ENCODE data around the gene TRIB2. TPM values are rescaled to one million over a fixed set of nuclear protein-coding genes. Genes with fewer than 3 reads are reported as not detected.

The TRIB2 gene
- polyA plus RNA-seq, 1 of the 3 experiments (the other 2 are of a cell fraction): 27.5 TPM

DNA sequence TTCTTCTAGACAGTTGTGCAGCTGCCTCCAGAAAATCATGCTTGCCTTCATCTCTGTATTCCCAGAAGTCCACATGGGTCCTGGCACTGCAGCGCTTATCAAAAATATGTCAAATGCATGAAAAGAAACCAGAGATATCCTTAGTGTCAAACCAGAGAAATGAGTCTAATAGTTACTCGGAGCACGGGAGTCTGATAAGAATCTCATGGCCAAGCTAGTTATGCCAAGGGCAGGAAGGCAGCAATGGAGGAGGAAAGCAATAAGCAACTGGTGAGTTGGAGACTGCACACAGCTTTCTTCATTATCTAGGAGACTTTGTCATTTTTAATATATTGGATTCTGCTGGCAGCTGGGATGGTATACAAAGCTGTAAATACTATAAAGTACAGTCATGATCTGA lies 38.6 kb downstream of the TRIB2 start:
- Histone ChIP-seq H3K27me3 (ENCODE audit: insufficient read depth) (no peaks in the 10 kb centered on the region), H3K36me3 (replicated peaks in 1 of 2; ENCODE audit: control insufficient read depth in 1 of 2, insufficient read depth in 2 of 2, low read length in 1 of 2) (no peaks in the 10 kb centered on the region), H4K20me1 (ENCODE audit: insufficient read depth) (no peaks in the 10 kb centered on the region), H3K4me1 (ENCODE audit: control insufficient read depth in 1 of 2, insufficient read depth in 2 of 2, low read depth in 1 of 2, low read length in 1 of 2) (peaks cover 8 to 15% of the 10 kb centered on the region in 2 experiments), H2AFZ (ENCODE audit: low read depth) (peak overlapping the region; percentile 12; the same call in 1 of the 2 replicates), H3K4me3 (ENCODE audit: low read depth in 2 of 2, low read length in 1 of 2) (no peak overlapping the region), H3F3A (replicated peaks; ENCODE audit: insufficient read depth) (no peaks in the 10 kb centered on the region), H3K9me3 (no peaks in the 10 kb centered on the region), H3K27ac (ENCODE audit: low read depth in 2 of 2, low read length in 1 of 2) (no peak overlapping the region), H3K79me2 (ENCODE audit: insufficient read depth) (no peaks in the 10 kb centered on the region), H3K4me2 (no peak overlapping the region), H3K9me2 (no peaks in the 10 kb centered on the region), H3K9ac (no peak overlapping the region)
- ChIA-PET POLR2A (interaction anchor here (0.9 to 1.0 kb wide), 2 partner anchors 14 to 19 kb away, joined by 3 read pairs; no protein-coding TSS in a partner anchor), CTCF (interaction anchor here (0.8 to 3.5 kb wide), 9 partner anchors 9 to 251 kb away, joined by 3 to 18 read pairs (median 4); partner anchors contain the start of gene TRIB2)
- WGBS (ENCODE audit: low lambda C conversion rate): 31% methylated on average over 3 of the region's 3 CpGs
- DNase-seq: no peak
- TF ChIP-seq SMC3 (IDR thresholded peaks at IDR 0.05; ENCODE audit: low read depth, low read length) (no peak), CTCF (IDR thresholded peaks at IDR 0.05) (no peak), REST (IDR thresholded peaks at IDR 0.05; ENCODE audit: low read depth, low read length) (no peak), NRF1 (IDR thresholded peaks at IDR 0.05; ENCODE audit: low read depth, low read length) (no peak), GABPA (IDR thresholded peaks at IDR 0.05; ENCODE audit: low read depth) (no peak), FOSL2 (IDR thresholded peaks at IDR 0.05; ENCODE audit: borderline replicate concordance, low read depth) (no peak), RCOR1 (IDR thresholded peaks at IDR 0.05; ENCODE audit: low read length) (0 out of 2 replicates have a peak, but pooled peaks have one; percentile 10), RAD21 (IDR thresholded peaks at IDR 0.05; ENCODE audit: low read length) (no peak), EP300 (IDR thresholded peaks at IDR 0.05; ENCODE audit: borderline replicate concordance in 1 of 2, low read depth in 1 of 2, low read length in 1 of 2) (0 out of 4 replicates have a peak, but pooled peaks of 1 of the 2 experiments have one; percentile 9), ELF1 (IDR thresholded peaks at IDR 0.05) (no peak), SIN3A (IDR thresholded peaks at IDR 0.05; ENCODE audit: borderline replicate concordance, low read depth, low read length) (no peak), RFX5 (IDR thresholded peaks at IDR 0.05; ENCODE audit: low read length) (no peak), JUND (IDR thresholded peaks at IDR 0.05) (0 out of 2 replicates have a peak, but pooled peaks have one; percentile 17), RXRA (IDR thresholded peaks at IDR 0.05; ENCODE audit: borderline replicate concordance, low read depth) (no peak), CHD2 (IDR thresholded peaks at IDR 0.05; ENCODE audit: low read length, partially characterized antibody) (no peak), IRF3 (IDR thresholded peaks at IDR 0.05; ENCODE audit: low read depth, low read length) (no peak), TAF1 (IDR thresholded peaks at IDR 0.05; ENCODE audit: borderline replicate concordance, low read depth, low read length) (no peak), POLR2AphosphoS5 (IDR thresholded peaks at IDR 0.05; ENCODE audit: low read depth, low read length) (no peak), FOXM1 (IDR thresholded peaks at IDR 0.05; ENCODE audit: low read depth) (no peak), NFIC (IDR thresholded peaks at IDR 0.05; ENCODE audit: borderline replicate concordance) (no peak; the same call in 1 of the 2 replicates), YY1 (IDR thresholded peaks at IDR 0.05; ENCODE audit: low read depth) (no peak), MXI1 (IDR thresholded peaks at IDR 0.05; ENCODE audit: low read depth, low read length) (no peak)
- TF ChIP-seq, protein P1, sequence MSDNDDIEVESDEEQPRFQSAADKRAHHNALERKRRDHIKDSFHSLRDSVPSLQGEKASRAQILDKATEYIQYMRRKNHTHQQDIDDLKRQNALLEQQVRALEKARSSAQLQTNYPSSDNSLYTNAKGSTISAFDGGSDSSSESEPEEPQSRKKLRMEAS (IDR thresholded peaks at IDR 0.05; ENCODE audit: low read depth): no peak
- TF ChIP-seq, protein P2, sequence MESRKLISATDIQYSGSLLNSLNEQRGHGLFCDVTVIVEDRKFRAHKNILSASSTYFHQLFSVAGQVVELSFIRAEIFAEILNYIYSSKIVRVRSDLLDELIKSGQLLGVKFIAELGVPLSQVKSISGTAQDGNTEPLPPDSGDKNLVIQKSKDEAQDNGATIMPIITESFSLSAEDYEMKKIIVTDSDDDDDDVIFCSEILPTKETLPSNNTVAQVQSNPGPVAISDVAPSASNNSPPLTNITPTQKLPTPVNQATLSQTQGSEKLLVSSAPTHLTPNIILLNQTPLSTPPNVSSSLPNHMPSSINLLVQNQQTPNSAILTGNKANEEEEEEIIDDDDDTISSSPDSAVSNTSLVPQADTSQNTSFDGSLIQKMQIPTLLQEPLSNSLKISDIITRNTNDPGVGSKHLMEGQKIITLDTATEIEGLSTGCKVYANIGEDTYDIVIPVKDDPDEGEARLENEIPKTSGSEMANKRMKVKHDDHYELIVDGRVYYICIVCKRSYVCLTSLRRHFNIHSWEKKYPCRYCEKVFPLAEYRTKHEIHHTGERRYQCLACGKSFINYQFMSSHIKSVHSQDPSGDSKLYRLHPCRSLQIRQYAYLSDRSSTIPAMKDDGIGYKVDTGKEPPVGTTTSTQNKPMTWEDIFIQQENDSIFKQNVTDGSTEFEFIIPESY (IDR thresholded peaks at IDR 0.05; ENCODE audit: borderline replicate concordance, low read depth): no peak
- TF ChIP-seq, protein P3, sequence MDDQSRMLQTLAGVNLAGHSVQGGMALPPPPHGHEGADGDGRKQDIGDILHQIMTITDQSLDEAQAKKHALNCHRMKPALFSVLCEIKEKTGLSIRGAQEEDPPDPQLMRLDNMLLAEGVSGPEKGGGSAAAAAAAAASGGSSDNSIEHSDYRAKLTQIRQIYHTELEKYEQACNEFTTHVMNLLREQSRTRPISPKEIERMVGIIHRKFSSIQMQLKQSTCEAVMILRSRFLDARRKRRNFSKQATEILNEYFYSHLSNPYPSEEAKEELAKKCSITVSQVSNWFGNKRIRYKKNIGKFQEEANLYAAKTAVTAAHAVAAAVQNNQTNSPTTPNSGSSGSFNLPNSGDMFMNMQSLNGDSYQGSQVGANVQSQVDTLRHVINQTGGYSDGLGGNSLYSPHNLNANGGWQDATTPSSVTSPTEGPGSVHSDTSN (IDR thresholded peaks at IDR 0.05): peak; percentile 46
